Keratinocyte (primary cell): ENCODE measurements around the gene GNG3. TPM values are rescaled to one million over a fixed set of nuclear protein-coding genes. Genes with fewer than 3 reads are reported as not detected.
"Not testable (repeated sequence)": the region's sequence is repeated elsewhere in the genome, so short reads cannot be mapped to it uniquely, and the experiment has no call there.

ENCODE experiments used
- DNase-seq: peaks from one replicate; pipeline ENCODE4 v3.0.0-alpha.2; 2011; ENCODE audit warnings: low read depth, missing footprints, low spot score
- FAIRE-seq: peaks from 2 replicates; lab custom pipeline; 2011; peaks lifted over from hg19 to GRCh38; lab: Jason Lieb, UNC
- H2AFZ ChIP-seq: 2 replicates; pipeline ENCODE4 v1.6.0; 2012; ENCODE audit warnings: low read length, control low read depth, inconsistent platforms; ENCODE audit not compliant: control insufficient read depth
- H3K27ac ChIP-seq: 2 replicates; pipeline ENCODE4 v1.5.1; 2011; ENCODE audit warnings: low read length; ENCODE audit not compliant: control insufficient read depth, insufficient read depth
- H3K27me3 ChIP-seq: 3 replicates; pipeline ENCODE4 v1.6.0; 2011; ENCODE audit warnings: low read length; ENCODE audit not compliant: control insufficient read depth, insufficient read depth; ENCODE audit errors: extremely low read depth
- H3K36me3 ChIP-seq, 2 experiments: 2 replicates in 1 of 2; 3 replicates in 1 of 2; pipeline ENCODE4 v1.5.1; 2011; ENCODE audit warnings: low read length in 2 of 2, mild to moderate bottlenecking in 1 of 2; ENCODE audit not compliant: control insufficient read depth in 2 of 2, insufficient read depth in 2 of 2; ENCODE audit errors: extremely low read depth in 1 of 2
- H3K4me1 ChIP-seq: 3 replicates; pipeline ENCODE4 v1.5.1; 2011; ENCODE audit warnings: low read length; ENCODE audit not compliant: control insufficient read depth, insufficient read depth; ENCODE audit errors: extremely low read depth
- H3K4me2 ChIP-seq: 3 replicates; pipeline ENCODE4 v1.6.0; 2011; ENCODE audit warnings: low read depth, low read length; ENCODE audit not compliant: control insufficient read depth, insufficient read depth; ENCODE audit errors: extremely low read depth
- H3K4me3 ChIP-seq, 3 experiments: fragments of 200-600 bp in 1 of 3; sonication (generic) in 1 of 3; 2 replicates in 2 of 3; 3 replicates in 1 of 3; pipeline ENCODE4 v1.5.1; 2011 to 2016; ENCODE audit warnings: low read length in 3 of 3, mild to moderate bottlenecking in 3 of 3, control low read depth in 2 of 3, inconsistent platforms in 1 of 3, low read depth in 1 of 3, mixed read lengths in 1 of 3, mixed run types in 1 of 3, moderate library complexity in 1 of 3; ENCODE audit not compliant: control insufficient read depth in 2 of 3, insufficient read depth in 2 of 3; ENCODE audit errors: extremely low read depth in 1 of 3
- H3K79me2 ChIP-seq: 2 replicates; pipeline ENCODE4 v1.6.0; 2012; ENCODE audit warnings: low read length; ENCODE audit not compliant: control insufficient read depth, insufficient read depth
- H3K9ac ChIP-seq: 3 replicates; pipeline ENCODE4 v1.6.0; 2011; ENCODE audit warnings: low read length; ENCODE audit not compliant: control insufficient read depth, insufficient read depth; ENCODE audit errors: extremely low read depth
- H3K9me1 ChIP-seq: 3 replicates; pipeline ENCODE4 v1.6.0; 2011; ENCODE audit warnings: low read length; ENCODE audit not compliant: control insufficient read depth, insufficient read depth; ENCODE audit errors: extremely low read depth
- H3K9me3 ChIP-seq: 2 replicates; pipeline ENCODE4 v1.5.1; 2012; ENCODE audit warnings: low read depth, low read length; ENCODE audit not compliant: control insufficient read depth
- H4K20me1 ChIP-seq: 3 replicates; pipeline ENCODE4 v1.6.0; 2011; ENCODE audit warnings: low read length; ENCODE audit not compliant: control insufficient read depth, insufficient read depth; ENCODE audit errors: extremely low read depth
- EZH2 ChIP-seq: IDR thresholded peaks from one replicate; pipeline ENCODE4 v1.6.1; 2012; ENCODE audit warnings: inconsistent platforms, mild to moderate bottlenecking, low read length, moderate library complexity
- dilution Hi-C: fragments of 300-500 bp; cut with MboI; formaldehyde crosslinking; loops from one replicate; pipeline ENCODE4 v1.7.0; 2020; ENCODE audit warnings: low sequenced_read_pairs; ENCODE audit not compliant: extremely low pct_ligation_motif_present
- polyA plus RNA-seq, 5 experiments: library from polyadenylated mRNA; depleted of rRNA in 3 of 5; stranded (reverse) in 3 of 5; stranded (forward) in 1 of 5; unstranded in 1 of 5; fragments of >200 nt; gene quantifications; 1 replicate in 1 of 5; 2 replicates in 3 of 5; 3 replicates in 1 of 5; pipeline versions ENCODE4 v1.2.1 to v1.2.3, GENCODE V29; 2011 to 2012; ENCODE audit warnings: missing spikeins in 2 of 5, low read depth in 1 of 5, low replicate concordance in 1 of 5
- TF ChIP-seq, protein P1 (sequence below), 3 experiments: IDR thresholded peaks in 1 of 3; conservative IDR thresholded peaks in 1 of 3; optimal IDR thresholded peaks in 1 of 3; 2 replicates in 2 of 3; 3 replicates in 1 of 3; pipeline versions ENCODE3 to v1.5.1; 2011; ENCODE audit warnings: low read length in 3 of 3, mild to moderate bottlenecking in 3 of 3, moderate library complexity in 2 of 3, control low read depth in 1 of 3, inconsistent platforms in 1 of 3; ENCODE audit not compliant: insufficient read depth in 2 of 3; ENCODE audit errors: extremely low read depth in 1 of 3

GNG3 gene
- polyA plus RNA-seq, 1 donor (not counting 4 experiments of a cell fraction or from before 2014, with no cell fraction given) = not detected

- no peak for FAIRE-seq
- peaks cover 38% of the 10 kb centered on the region for H3K79me2 ChIP-seq
- peak within 1 kb of the TSS; percentile 81 for H3K4me2 ChIP-seq
- peaks cover 16 to 24% of the 10 kb centered on the region in 2 experiments for H3K36me3 ChIP-seq
- peak within 1 kb of the TSS; percentile 93 for H3K9ac ChIP-seq
- peak within 1 kb of the TSS; percentile 88 for H3K27ac ChIP-seq
- peak within 1 kb of the TSS; percentile 96 for H2AFZ ChIP-seq
- H4K20me1 ChIP-seq = peaks cover under 1% of the 10 kb centered on the region
- no peaks in the 10 kb centered on the region for H3K9me3 ChIP-seq
- H3K4me1 ChIP-seq = peaks cover 20% of the 10 kb centered on the region
- peak within 1 kb of the TSS; percentile 79 to 93 (median 91) for H3K4me3 ChIP-seq
- no peaks in the 10 kb centered on the region for H3K9me1 ChIP-seq
- DNase-seq = no peak
- H3K27me3 ChIP-seq = no peaks in the 10 kb centered on the region
- no peak for TF ChIP-seq EZH2
- TF ChIP-seq, protein P1, sequence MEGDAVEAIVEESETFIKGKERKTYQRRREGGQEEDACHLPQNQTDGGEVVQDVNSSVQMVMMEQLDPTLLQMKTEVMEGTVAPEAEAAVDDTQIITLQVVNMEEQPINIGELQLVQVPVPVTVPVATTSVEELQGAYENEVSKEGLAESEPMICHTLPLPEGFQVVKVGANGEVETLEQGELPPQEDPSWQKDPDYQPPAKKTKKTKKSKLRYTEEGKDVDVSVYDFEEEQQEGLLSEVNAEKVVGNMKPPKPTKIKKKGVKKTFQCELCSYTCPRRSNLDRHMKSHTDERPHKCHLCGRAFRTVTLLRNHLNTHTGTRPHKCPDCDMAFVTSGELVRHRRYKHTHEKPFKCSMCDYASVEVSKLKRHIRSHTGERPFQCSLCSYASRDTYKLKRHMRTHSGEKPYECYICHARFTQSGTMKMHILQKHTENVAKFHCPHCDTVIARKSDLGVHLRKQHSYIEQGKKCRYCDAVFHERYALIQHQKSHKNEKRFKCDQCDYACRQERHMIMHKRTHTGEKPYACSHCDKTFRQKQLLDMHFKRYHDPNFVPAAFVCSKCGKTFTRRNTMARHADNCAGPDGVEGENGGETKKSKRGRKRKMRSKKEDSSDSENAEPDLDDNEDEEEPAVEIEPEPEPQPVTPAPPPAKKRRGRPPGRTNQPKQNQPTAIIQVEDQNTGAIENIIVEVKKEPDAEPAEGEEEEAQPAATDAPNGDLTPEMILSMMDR (optimal IDR thresholded peaks at IDR 0.05 in 1 of 3, IDR thresholded peaks at IDR 0.05 in 1 of 3, conservative IDR thresholded peaks at IDR 0.05 in 1 of 3; ENCODE audit: extremely low read depth in 1 of 3, insufficient read depth in 2 of 3, low read length in 3 of 3) = no peak
- dilution Hi-C loops = no loop called here
Measured at GRCh38 chr11:62671608-62672389, 35.7 kb upstream of the GNG3 start, which contains the start of the genes LBHD1 and UQCC3. LBHD1 (minus strand) TSS chr11:62672267; CDS start chr11:62670031, 2,236 bp downstream. UQCC3 (plus strand) TSS chr11:62671673; CDS start chr11:62671746, 73 bp downstream.

DNA sequence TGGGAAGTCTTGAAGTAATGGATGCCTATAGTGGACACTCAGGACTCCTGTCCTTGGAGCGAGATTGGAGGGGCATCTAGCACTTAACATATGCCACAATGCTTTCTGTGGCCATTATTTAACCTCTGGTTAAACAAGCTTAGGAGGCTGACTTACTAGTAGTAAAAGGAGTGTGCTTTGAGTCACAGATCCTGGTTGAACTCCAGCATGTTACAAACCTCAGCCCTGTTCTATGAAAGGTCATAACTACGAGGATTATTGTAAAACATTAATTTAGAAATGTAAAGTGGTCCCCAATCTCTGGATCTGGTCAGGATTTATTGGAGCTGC, 34.3 kb upstream of the GNG3 start:
- H4K20me1 ChIP-seq = no peaks in the 10 kb centered on the region
- peaks cover 44% of the 10 kb centered on the region for H3K79me2 ChIP-seq
- H3K9ac ChIP-seq = no peak overlapping the region
- no peaks in the 10 kb centered on the region for H3K9me3 ChIP-seq
- dilution Hi-C loops = no loop called here
- DNase-seq (no peak), FAIRE-seq (no peak)
- peak overlapping the region; percentile 81 for H3K4me2 ChIP-seq
- peaks cover 14 to 26% of the 10 kb centered on the region in 2 experiments for H3K36me3 ChIP-seq
- H3K4me3 ChIP-seq = no peak overlapping the region
- H3K27ac ChIP-seq = no peak overlapping the region
- peaks cover 24% of the 10 kb centered on the region for H3K4me1 ChIP-seq
- no peaks in the 10 kb centered on the region for H3K9me1 ChIP-seq
- no peaks in the 10 kb centered on the region for H3K27me3 ChIP-seq
- TF ChIP-seq, protein P1 (optimal IDR thresholded peaks at IDR 0.05 in 1 of 3, IDR thresholded peaks at IDR 0.05 in 1 of 3, conservative IDR thresholded peaks at IDR 0.05 in 1 of 3; ENCODE audit: extremely low read depth in 1 of 3, insufficient read depth in 2 of 3, low read length in 3 of 3) = no peak
- TF ChIP-seq EZH2 = no peak
- no peak overlapping the region for H2AFZ ChIP-seq

GRCh38 chr11:62675415-62675814, 32.1 kb upstream of the GNG3 start:
- Histone ChIP-seq H3K36me3 (peaks cover 11 to 19% of the 10 kb centered on the region in 2 experiments), H3K79me2 (peaks cover 48% of the 10 kb centered on the region), H3K4me1 (peaks cover 20% of the 10 kb centered on the region)
- H3K4me3 ChIP-seq, DNase-seq, H4K20me1 ChIP-seq, H3K27me3 ChIP-seq, H2AFZ ChIP-seq, H3K9me1 ChIP-seq, dilution Hi-C loops, H3K27ac ChIP-seq, H3K4me2 ChIP-seq, H3K9ac ChIP-seq, H3K9me3 ChIP-seq, FAIRE-seq: not testable (repeated sequence)
